CD4-positive, alpha-beta T cell (primary cell): ENCODE data around the gene SPAG9. TPM values are rescaled to one million over a fixed set of nuclear protein-coding genes. Genes with fewer than 3 reads are reported as not detected.

Experiments used
- ATAC-seq: fragments of 200-7000 bp; cut with Tn5 transposase; one replicate; pipeline ENCODE4 v1.10.0; 2022; ENCODE audit warnings: mild to moderate bottlenecking; ENCODE audit not compliant: poor library complexity
- CTCF ChIA-PET: fragments of 350-600 bp; sonication (Branson Sonifier 250); formaldehyde crosslinking; loops from one replicate; lab custom pipeline; 2021; ENCODE audit warnings: antibody characterized with exemption, inconsistent platforms; lab: Charles Lee
- POLR2A ChIA-PET: fragments of 350-600 bp; sonication (Branson Sonifier 250); formaldehyde crosslinking; loops from one replicate; lab custom pipeline; 2021; ENCODE audit warnings: antibody characterized with exemption, inconsistent platforms; lab: Charles Lee
- DNase-seq, 14 experiments: peaks; one replicate each; pipeline ENCODE4 v3.0.0-alpha.2; 2013 to 2020; ENCODE audit warnings: mixed read lengths in 2 of 14
- H3K27ac ChIP-seq, 2 donors: one replicate each; pipeline versions ENCODE4 v1.5.1 to v1.7.0; 2013; ENCODE audit warnings: low read length in 2 of 2, low read depth in 1 of 2, mild to moderate bottlenecking in 1 of 2
- H3K27me3 ChIP-seq, 2 experiments: 1 replicate in 1 of 2; 2 replicates in 1 of 2; pipeline versions ENCODE4 v1.6.1 to v1.7.0; 2013; ENCODE audit warnings: low read length in 2 of 2, control low read depth in 1 of 2, mild to moderate bottlenecking in 1 of 2, moderate library complexity in 1 of 2; ENCODE audit not compliant: insufficient read depth in 2 of 2, control insufficient read depth in 1 of 2
- H3K36me3 ChIP-seq: one replicate; pipeline ENCODE4 v1.6.1; 2013; ENCODE audit warnings: low read length, control low read depth; ENCODE audit not compliant: insufficient read depth
- H3K4me1 ChIP-seq: one replicate; pipeline ENCODE4 v1.6.1; 2013; ENCODE audit warnings: low read length, control low read depth; ENCODE audit not compliant: insufficient read depth
- H3K4me3 ChIP-seq: one replicate; pipeline ENCODE4 v1.5.1; 2013; ENCODE audit warnings: mild to moderate bottlenecking, low read length, moderate library complexity
- H3K9me3 ChIP-seq, 2 experiments: 1 replicate in 1 of 2; 2 replicates in 1 of 2; pipeline versions ENCODE4 v1.6.1 to v1.7.0; 2013; ENCODE audit warnings: low read length in 2 of 2, mild to moderate bottlenecking in 2 of 2, control low read depth in 1 of 2, moderate library complexity in 1 of 2; ENCODE audit not compliant: control insufficient read depth in 1 of 2, insufficient read depth in 1 of 2
- H3K27ac Mint-ChIP-seq: one replicate; pipeline ENCODE4 v1.8.0; 2020; ENCODE audit warnings: mixed read lengths
- H3K27me3 Mint-ChIP-seq: one replicate; pipeline ENCODE4 v1.8.0; 2021; ENCODE audit warnings: mixed read lengths
- H3K36me3 Mint-ChIP-seq: one replicate; pipeline ENCODE4 v1.8.0; 2021; ENCODE audit warnings: low read depth, mixed read lengths
- H3K4me1 Mint-ChIP-seq: one replicate; pipeline ENCODE4 v1.8.0; 2021; ENCODE audit warnings: low read depth, mixed read lengths
- H3K4me3 Mint-ChIP-seq: one replicate; pipeline ENCODE4 v1.8.0; 2020; ENCODE audit warnings: mild to moderate bottlenecking, mixed read lengths
- H3K9me3 Mint-ChIP-seq: one replicate; pipeline ENCODE4 v1.8.0; 2020; ENCODE audit warnings: mixed read lengths
- intact Hi-C, 2 experiments: fragments of 100-400 bp; cut with DNase I in 1 of 2; cut with micrococcal nuclease in 1 of 2; formaldehyde crosslinking; loops; one replicate each; pipeline versions ENCODE4 v1.15.1 to v1.9.0; 2023 to 2025; cut with DNase I, micrococcal nuclease
- total RNA-seq, 174 experiments: library from RNA in 2 of 174; stranded (reverse) in 2 of 174; gene quantifications; one replicate each; pipeline ENCODE4 v1.2.3 and lab custom pipeline; 2021 to 2026
- TF ChIP-seq, protein P1 (sequence below): fragments of 200-600 bp; IDR thresholded peaks from one replicate; pipeline ENCODE4 v1.8.0; 2022; ENCODE audit warnings: antibody characterized with exemption, mild to moderate bottlenecking

Gene SPAG9
- total RNA-seq, 2 experiments from 2014 or later, result 60.2 to 64.6 TPM

DNA sequence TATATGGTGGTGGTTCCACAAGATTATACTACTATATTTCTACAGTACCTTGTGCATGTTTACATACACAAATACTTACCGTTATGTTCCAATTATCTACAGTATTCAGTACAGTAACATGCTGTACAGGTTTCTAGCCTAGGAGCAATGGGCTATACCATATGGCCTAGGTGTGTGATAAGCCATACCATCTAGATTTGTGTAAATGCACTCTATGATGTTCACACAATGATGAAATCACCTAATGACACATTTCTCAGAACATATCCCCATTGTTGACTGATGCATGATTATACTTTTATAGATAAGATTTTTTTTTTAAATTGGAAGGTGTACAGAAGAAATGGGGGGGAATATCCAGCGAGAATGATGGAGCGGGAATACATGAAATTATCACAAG lies 131.5 kb downstream of the SPAG9 start:
- Histone ChIP-seq H3K4me3 (no peak overlapping the region), H3K36me3 (peaks cover 59% of the 10 kb centered on the region), H3K9me3 (no peaks in the 10 kb centered on the region), H3K27ac (no peak overlapping the region), H3K4me1 (no peaks in the 10 kb centered on the region), H3K27me3 (no peaks in the 10 kb centered on the region)
- POLR2A ChIA-PET, result no interaction called here
- DNase-seq (no peak), ATAC-seq (no peak)
- intact Hi-C loops, result loop anchor here in 1 of 2 experiments (10.0 kb wide), 1 partner anchor 46 kb away; no protein-coding TSS in a partner anchor
- CTCF ChIA-PET, result no interaction called here
- TF ChIP-seq, protein P1, sequence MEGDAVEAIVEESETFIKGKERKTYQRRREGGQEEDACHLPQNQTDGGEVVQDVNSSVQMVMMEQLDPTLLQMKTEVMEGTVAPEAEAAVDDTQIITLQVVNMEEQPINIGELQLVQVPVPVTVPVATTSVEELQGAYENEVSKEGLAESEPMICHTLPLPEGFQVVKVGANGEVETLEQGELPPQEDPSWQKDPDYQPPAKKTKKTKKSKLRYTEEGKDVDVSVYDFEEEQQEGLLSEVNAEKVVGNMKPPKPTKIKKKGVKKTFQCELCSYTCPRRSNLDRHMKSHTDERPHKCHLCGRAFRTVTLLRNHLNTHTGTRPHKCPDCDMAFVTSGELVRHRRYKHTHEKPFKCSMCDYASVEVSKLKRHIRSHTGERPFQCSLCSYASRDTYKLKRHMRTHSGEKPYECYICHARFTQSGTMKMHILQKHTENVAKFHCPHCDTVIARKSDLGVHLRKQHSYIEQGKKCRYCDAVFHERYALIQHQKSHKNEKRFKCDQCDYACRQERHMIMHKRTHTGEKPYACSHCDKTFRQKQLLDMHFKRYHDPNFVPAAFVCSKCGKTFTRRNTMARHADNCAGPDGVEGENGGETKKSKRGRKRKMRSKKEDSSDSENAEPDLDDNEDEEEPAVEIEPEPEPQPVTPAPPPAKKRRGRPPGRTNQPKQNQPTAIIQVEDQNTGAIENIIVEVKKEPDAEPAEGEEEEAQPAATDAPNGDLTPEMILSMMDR, result no peak
- Mint-ChIP-seq H3K4me3 (no peak overlapping the region), H3K4me1 (no peaks in the 10 kb centered on the region), H3K27me3 (no peaks in the 10 kb centered on the region), H3K36me3 (peaks cover 81% of the 10 kb centered on the region), H3K9me3 (no peaks in the 10 kb centered on the region), H3K27ac (no peak overlapping the region)

DNA sequence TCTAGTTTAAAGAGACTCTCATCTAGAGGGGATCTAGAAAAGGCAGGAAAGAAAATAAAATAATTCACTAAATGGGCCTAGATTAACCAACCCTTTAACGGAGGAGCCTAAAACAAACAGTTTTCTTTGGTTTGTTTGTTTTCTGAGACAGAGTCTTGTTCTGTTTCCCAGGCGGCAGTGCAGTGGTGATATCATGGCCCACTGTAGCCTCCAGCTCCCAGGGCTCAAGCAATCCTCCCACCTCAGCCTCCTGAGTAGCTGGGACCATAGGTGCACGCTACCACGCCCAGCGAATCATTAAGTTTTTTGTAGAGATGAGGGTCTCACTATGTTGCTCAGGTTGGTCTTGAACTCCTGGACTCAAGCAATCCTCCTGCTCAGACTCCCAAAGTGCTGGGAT lies 132.2 kb downstream of the SPAG9 start:
- ChIA-PET CTCF (no interaction called here), POLR2A (no interaction called here)
- no peaks in the 10 kb centered on the region for H3K27me3 ChIP-seq
- H3K27me3 Mint-ChIP-seq, result no peaks in the 10 kb centered on the region
- no peaks in the 10 kb centered on the region for H3K9me3 Mint-ChIP-seq
- H3K4me1 Mint-ChIP-seq, result no peaks in the 10 kb centered on the region
- no peak overlapping the region for H3K4me3 ChIP-seq
- H3K27ac ChIP-seq, result no peak overlapping the region
- H3K4me1 ChIP-seq, result no peaks in the 10 kb centered on the region
- no peak for DNase-seq
- peaks cover 81% of the 10 kb centered on the region for H3K36me3 Mint-ChIP-seq
- ATAC-seq, result no peak
- no peaks in the 10 kb centered on the region for H3K9me3 ChIP-seq
- TF ChIP-seq, protein P1, result no peak
- no peak overlapping the region for H3K4me3 Mint-ChIP-seq
- no peak overlapping the region for H3K27ac Mint-ChIP-seq
- intact Hi-C loops, result loop anchor here in 1 of 2 experiments (10.0 kb wide), 1 partner anchor 46 kb away; no protein-coding TSS in a partner anchor
- H3K36me3 ChIP-seq, result peaks cover 58% of the 10 kb centered on the region

DNA sequence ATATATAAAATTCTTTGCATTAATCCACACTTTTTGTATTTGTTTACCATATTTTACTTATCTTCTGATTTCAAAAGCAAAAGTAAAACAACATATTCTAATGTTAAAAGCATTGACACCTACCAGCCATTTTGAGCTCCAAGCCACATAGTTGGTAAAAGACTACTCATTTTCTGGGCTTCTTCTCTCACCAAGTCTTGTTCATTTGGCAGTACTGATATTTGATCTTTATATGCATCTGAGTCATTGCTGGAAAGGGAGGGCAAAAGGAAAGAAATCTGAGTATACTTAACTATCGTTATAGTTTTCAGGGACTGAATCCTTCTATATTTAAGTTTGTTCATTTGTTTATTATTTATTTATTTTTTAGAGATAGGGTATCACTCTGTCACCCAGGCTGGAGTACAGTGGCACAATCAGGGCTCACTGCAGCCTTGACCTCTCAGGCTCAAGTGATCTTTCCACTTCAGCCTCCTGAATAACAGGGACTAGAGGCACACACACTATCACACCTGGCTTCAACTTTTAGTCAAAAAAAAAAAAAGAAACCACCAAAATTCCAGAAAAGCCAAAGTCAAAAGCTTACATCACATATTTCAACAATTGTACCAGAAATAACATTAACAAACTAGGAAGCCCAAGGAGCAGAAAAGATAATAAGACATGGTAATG lies 133.5 kb downstream of the SPAG9 start:
- Mint-ChIP-seq H3K27ac (no peak overlapping the region), H3K9me3 (no peaks in the 10 kb centered on the region), H3K36me3 (peaks cover 80% of the 10 kb centered on the region), H3K4me1 (no peaks in the 10 kb centered on the region), H3K27me3 (no peaks in the 10 kb centered on the region), H3K4me3 (no peak overlapping the region)
- intact Hi-C loops, result loop anchor here in 1 of 2 experiments (10.0 kb wide), 1 partner anchor 48 kb away; no protein-coding TSS in a partner anchor
- ATAC-seq (no peak), DNase-seq (no peak)
- no peaks in the 10 kb centered on the region for H3K9me3 ChIP-seq
- CTCF ChIA-PET, result no interaction called here
- peaks cover 58% of the 10 kb centered on the region for H3K36me3 ChIP-seq
- H3K4me1 ChIP-seq, result no peaks in the 10 kb centered on the region
- POLR2A ChIA-PET, result interaction anchor here (0.6 kb wide), 1 partner anchor 38 kb away, joined by 3 read pairs; no protein-coding TSS in a partner anchor
- no peak overlapping the region for H3K27ac ChIP-seq
- no peaks in the 10 kb centered on the region for H3K27me3 ChIP-seq
- TF ChIP-seq, protein P1, result no peak
- H3K4me3 ChIP-seq, result no peak overlapping the region
